A673 (cell line): ENCODE data around the gene OSTF1. TPM values are rescaled to one million over a fixed set of nuclear protein-coding genes. Genes with fewer than 3 reads are reported as not detected.

Source experiments
- BruUV-seq: library from RNA; stranded (reverse); fragments of 400-500 nt; replicated peaks from 2 replicates; lab custom pipeline; 2021; lab: Mats Ljungman, UMichigan
- CTCF ChIA-PET: fragments of 300-600 bp; sonication (Branson Sonifier 250); formaldehyde crosslinking; loops from one replicate; lab custom pipeline; 2022; ENCODE audit warnings: antibody characterized with exemption; lab: Charles Lee
- POLR2A ChIA-PET: fragments of 300-600 bp; sonication (Branson Sonifier 250); formaldehyde crosslinking; loops from one replicate; lab custom pipeline; 2022; ENCODE audit warnings: antibody characterized with exemption; ENCODE audit not compliant: low non-redundant PET; lab: Charles Lee
- DNase-seq: peaks from one replicate; pipeline ENCODE4 v3.0.0-alpha.2; 2015; ENCODE audit warnings: low spot score
- H3K27ac ChIP-seq: fragments of 200-600 bp; sonication (generic); 2 replicates; pipeline ENCODE4 v1.5.1; 2016; ENCODE audit warnings: mixed run types, low read depth, mild to moderate bottlenecking, mixed read lengths, antibody characterized with exemption, low read length; ENCODE audit not compliant: poor library complexity, severe bottlenecking
- H3K27me3 ChIP-seq: fragments of 200-600 bp; sonication (generic); replicated peaks from 2 replicates; pipeline ENCODE4 v1.6.1; 2017; ENCODE audit warnings: mixed run types, low read depth, mild to moderate bottlenecking, mixed read lengths, antibody characterized with exemption, low read length; ENCODE audit not compliant: insufficient read depth, poor library complexity
- H3K36me3 ChIP-seq: fragments of 200-600 bp; sonication (generic); 2 replicates; pipeline ENCODE4 v1.6.1; 2016; ENCODE audit warnings: mixed run types, mild to moderate bottlenecking, mixed read lengths, antibody characterized with exemption, low read length; ENCODE audit not compliant: insufficient read depth, poor library complexity, severe bottlenecking
- H3K4me1 ChIP-seq: fragments of 200-600 bp; sonication (generic); 2 replicates; pipeline ENCODE4 v1.6.1; 2017; ENCODE audit warnings: mixed run types, mild to moderate bottlenecking, mixed read lengths, antibody characterized with exemption, low read length; ENCODE audit not compliant: insufficient read depth, poor library complexity, severe bottlenecking
- H3K4me3 ChIP-seq: fragments of 200-600 bp; sonication (generic); 2 replicates; pipeline ENCODE4 v1.5.1; 2016; ENCODE audit warnings: low read depth, mixed run types, mild to moderate bottlenecking, mixed read lengths, low read length; ENCODE audit not compliant: poor library complexity, severe bottlenecking
- H3K9me3 ChIP-seq: fragments of 200-600 bp; sonication (generic); 2 replicates; pipeline ENCODE4 v1.6.1; 2016; ENCODE audit warnings: mixed run types, low read depth, mild to moderate bottlenecking, mixed read lengths, antibody characterized with exemption, low read length; ENCODE audit not compliant: poor library complexity, severe bottlenecking
- CTCF ChIP-seq: fragments of 300-800, 200-600 bp; sonication (generic); conservative IDR thresholded peaks from 2 replicates; pipeline ENCODE4 v1.5.1; 2017; ENCODE audit warnings: low read depth, mild to moderate bottlenecking, antibody characterized with exemption, low read length, moderate library complexity, mixed read lengths
- EZH2 ChIP-seq: fragments of 200-600 bp; sonication (generic); IDR thresholded peaks from 2 replicates; pipeline ENCODE4 v1.6.1; 2017; ENCODE audit warnings: borderline replicate concordance, low read depth, mild to moderate bottlenecking, mixed read lengths, antibody characterized with exemption, low read length; ENCODE audit not compliant: poor library complexity, severe bottlenecking
- intact Hi-C: fragments of 100-400 bp; cut with micrococcal nuclease; formaldehyde crosslinking; loops from one replicate; pipeline ENCODE4 v1.10.0; 2022; ENCODE audit not compliant: unreplicated experiment
- total RNA-seq: library from RNA; stranded (reverse); gene quantifications from 2 replicates; pipeline ENCODE4 v1.2.3, GENCODE V29; 2021

The OSTF1 gene
- total RNA-seq, 1 experiment from 2014 or later, result 2.3 TPM

GRCh38 chr9:75106857-75107256 is 18.5 kb downstream of the OSTF1 start:
- DNase-seq, result no peak
- ChIA-PET POLR2A (no interaction called here), CTCF (no interaction called here)
- no peaks in the 10 kb centered on the region for H3K36me3 ChIP-seq
- no TSS peak for BruUV-seq
- no peak overlapping the region for H3K4me3 ChIP-seq
- H3K27me3 ChIP-seq, result no peaks in the 10 kb centered on the region
- H3K4me1 ChIP-seq, result no peaks in the 10 kb centered on the region
- intact Hi-C loops, result no loop called here
- no peak for TF ChIP-seq EZH2
- TF ChIP-seq CTCF, result no peak
- no peak overlapping the region for H3K27ac ChIP-seq
- no peaks in the 10 kb centered on the region for H3K9me3 ChIP-seq

- intact Hi-C loops, result no loop called here
- CTCF ChIA-PET, result no interaction called here
- TF ChIP-seq EZH2, result no peak
- no peak for TF ChIP-seq CTCF
- POLR2A ChIA-PET, result no interaction called here
- BruUV-seq, result no TSS peak
- Histone ChIP-seq H3K4me3 (no peak overlapping the region), H3K36me3 (no peaks in the 10 kb centered on the region), H3K27ac (no peak overlapping the region), H3K4me1 (no peaks in the 10 kb centered on the region), H3K27me3 (no peaks in the 10 kb centered on the region), H3K9me3 (no peaks in the 10 kb centered on the region)
- no peak for DNase-seq
Observed at GRCh38 chr9:75108571-75108970, 20.3 kb downstream of the OSTF1 start.

GRCh38 chr9:75109210-75109839 is 21.0 kb downstream of the OSTF1 start:
- H3K9me3 ChIP-seq, result no peaks in the 10 kb centered on the region
- ChIA-PET POLR2A (no interaction called here), CTCF (no interaction called here)
- no peaks in the 10 kb centered on the region for H3K27me3 ChIP-seq
- H3K4me1 ChIP-seq, result no peaks in the 10 kb centered on the region
- TF ChIP-seq EZH2 (no peak), CTCF (no peak)
- H3K27ac ChIP-seq, result no peak overlapping the region
- H3K36me3 ChIP-seq, result no peaks in the 10 kb centered on the region
- no TSS peak for BruUV-seq
- DNase-seq, result no peak
- intact Hi-C loops, result no loop called here
- no peak overlapping the region for H3K4me3 ChIP-seq
